Superior temporal gyrus (tissue), 1 donor: ENCODE data around the gene VGLL4.

Experiments
- DNase-seq: peaks from one replicate; pipeline ENCODE4 v3.0.0-alpha.2; 2016; ENCODE audit errors: extremely low spot score

VGLL4 gene

DNA sequence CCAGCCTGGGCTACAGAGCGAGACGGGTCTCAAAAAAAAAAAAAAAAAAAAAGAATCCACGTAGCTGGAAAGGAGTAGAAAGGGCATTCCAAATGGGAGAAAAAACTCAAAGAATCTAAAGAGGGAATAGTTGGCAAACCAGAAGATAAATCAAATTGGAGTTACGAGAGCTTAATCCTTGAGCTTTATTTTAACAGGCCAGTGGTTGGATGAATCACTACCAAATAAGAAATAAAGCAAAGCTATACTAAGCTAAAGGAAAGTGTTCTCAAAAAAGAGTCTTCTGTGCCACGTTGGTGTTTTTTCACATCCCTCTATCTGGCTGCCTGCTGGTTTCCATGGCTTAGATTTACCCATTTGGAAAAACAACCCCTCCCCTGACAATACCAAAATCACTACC, 14.0 kb downstream of the VGLL4 start:
- no peak for DNase-seq

DNA sequence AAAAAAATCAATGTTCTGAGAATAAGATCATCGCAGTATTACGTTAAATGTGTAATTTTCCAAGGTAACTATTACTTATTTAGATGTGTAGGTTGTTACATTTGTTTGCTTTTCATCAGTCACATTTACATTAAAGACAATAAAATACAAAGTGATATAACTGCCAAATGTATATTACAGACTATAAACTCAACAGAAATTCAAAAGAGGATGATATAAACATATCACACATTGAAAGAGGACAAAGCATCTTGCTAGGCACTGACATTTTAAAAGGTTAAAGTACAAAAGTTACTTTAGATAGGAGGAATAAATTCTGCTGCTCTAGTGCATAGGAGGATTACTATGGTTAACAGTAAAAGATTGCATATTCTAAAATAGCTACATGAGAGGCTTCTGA, 16.1 kb downstream of the VGLL4 start:
- DNase-seq: no peak

GRCh38 chr3:11626084-11626463, 17.6 kb downstream of the VGLL4 start:
- DNase-seq: no peak

DNA sequence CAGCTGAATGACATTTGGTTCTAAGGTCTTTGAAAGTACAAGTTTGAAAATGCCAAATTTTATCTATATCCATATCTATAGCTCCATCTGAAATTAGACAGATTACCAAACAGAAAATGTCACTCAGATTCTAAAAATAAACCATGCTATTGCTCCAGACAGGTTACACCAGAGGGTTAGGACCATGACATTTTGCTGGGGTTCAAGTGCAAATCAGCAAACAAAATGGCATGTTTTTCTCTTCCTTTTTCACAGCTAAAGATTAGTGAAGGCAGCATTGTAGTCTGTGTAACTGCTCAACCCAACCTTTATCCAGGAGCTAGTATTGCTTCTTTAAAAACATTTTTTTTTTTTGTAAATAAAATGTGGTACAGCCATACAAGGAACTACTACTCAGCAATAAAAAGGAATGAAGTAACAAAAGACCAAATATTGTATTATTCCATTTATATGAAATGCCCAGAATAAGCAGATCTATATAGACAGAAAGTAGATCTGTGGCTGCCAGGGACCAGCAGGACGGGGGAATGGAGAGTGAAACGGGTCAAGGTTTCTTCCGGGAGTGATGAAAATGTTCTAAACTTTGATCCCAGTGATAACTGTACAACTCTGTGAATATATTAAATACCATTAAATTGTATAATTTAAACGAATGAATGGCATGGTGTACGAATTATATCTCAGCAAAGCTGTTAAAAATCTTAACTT, 18.2 kb downstream of the VGLL4 start:
- DNase-seq: no peak

DNA sequence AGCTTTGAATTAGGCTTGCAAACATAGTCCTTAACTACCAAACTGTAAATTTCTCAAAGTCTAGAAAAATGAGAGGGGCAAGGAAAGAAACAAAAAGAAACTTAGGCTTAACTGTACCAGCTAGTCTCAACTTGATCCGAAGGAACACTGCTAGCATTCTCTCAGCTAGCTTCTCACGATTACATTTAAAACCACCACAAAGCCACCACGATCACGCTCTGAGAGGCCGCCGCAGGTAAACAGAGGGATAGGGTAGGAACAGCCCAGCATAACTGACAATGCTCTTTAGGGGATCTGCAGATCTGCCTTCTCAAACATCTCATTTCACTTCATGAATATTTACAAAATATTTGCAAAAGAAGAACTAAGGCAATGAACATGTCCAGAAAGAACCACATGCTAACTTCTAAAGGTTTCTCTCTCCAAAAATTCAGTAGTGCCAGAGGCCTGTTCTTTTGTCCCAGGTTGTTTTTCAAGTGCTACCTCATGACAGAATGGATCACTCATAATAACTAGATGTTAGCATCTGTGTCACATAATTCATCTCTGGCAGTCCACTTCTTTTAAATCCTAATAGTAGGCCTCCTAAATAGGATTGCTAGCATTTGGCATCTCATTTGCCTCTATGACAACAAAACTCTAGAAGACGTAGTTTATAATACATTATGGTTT, 18.9 kb downstream of the VGLL4 start:
- DNase-seq: no peak

- DNase-seq: no peak
Measured at GRCh38 chr3:11624161-11624560, 19.6 kb downstream of the VGLL4 start.

DNA sequence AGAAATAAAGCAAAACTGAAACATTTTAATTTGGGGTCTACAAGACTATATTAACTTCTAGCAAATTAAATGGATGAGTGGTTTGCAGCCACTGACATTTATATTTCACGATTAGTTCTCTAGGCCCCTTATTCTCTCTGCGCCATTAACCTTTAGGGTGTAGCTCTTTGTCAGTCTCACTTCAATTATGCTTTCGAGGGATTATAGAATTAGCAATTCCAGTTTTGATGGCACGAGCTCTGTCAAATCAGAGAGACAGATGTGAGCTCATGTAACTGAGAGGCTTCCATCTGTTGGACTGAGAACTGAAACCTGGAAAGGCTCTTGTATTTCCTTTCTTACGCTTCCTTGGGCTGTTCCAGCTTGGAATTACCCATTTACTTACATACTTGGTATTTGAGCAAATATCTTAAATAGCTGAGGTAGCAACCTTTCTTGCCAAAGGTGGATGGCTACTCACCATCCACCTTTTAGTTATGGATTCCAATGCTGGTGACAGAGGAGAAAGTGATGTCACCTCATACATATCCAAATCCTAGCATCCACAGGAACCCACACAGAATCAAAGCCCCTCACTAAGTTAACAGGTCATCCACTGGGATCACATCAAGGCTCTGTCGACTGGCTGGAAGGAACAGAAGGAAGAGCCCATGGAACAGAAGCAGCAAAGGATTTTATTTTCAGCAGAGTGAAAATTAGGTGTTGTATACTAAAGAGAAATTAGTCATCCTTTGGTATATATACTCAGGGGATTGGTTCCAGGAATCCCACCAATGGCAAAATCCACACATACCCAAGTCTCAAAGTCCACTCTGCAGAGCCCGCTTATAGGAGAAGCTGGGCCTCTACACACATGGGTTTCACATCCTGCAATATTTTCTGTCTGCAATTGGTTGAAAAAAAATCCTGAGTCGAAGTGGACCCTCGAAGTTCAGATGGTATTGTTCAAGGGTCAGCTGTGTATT, 20.8 kb downstream of the VGLL4 start:
- DNase-seq: no peak

DNA sequence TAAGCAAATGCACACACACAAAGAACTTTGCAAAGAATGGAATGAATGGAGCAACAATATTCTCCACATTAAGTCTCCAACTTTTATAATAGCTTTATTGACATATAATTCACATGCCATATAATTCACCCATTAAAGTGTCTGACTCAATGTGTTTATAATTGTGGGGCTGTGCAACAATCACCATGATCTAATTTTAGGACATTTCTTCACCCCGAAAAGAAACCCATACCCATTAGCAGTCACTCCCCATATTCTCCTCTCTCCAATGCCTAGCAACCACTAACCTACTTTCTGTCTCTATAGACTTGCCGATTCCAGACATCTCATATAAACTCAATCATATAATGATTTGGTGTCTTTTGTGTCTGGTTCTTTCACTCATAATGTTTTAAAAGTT, 22.6 kb downstream of the VGLL4 start:
- no peak for DNase-seq

- DNase-seq: no peak
Measured at GRCh38 chr3:11619946-11620652, 23.6 kb downstream of the VGLL4 start.

GRCh38 chr3:11619461-11619860, 24.3 kb downstream of the VGLL4 start:
- no peak for DNase-seq

- DNase-seq: no peak
Measured at GRCh38 chr3:11618904-11619303, 24.8 kb downstream of the VGLL4 start.

DNA sequence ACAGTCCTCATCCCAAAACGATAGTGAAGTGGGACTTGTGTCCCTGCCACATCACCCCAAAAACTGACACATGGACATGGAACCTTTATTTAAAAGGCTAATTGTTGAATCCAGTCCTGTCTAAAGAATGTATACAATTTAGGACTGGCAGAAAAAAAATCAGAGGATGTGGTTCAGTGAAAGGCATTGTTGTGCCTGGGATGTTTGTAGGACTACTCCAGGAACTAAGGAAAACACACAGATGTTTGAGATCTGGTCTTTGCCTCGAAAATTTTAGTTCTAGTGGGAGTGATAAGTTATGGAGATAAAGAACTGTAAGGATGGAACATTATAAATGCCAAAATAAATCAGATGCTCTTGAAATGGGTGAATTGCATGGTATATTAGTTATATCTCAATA, 27.2 kb downstream of the VGLL4 start:
- DNase-seq: no peak

- peak; percentile 47 for DNase-seq
Measured at GRCh38 chr3:11613851-11614487, 29.7 kb downstream of the VGLL4 start.

GRCh38 chr3:11613319-11613718, 30.4 kb downstream of the VGLL4 start:
- no peak for DNase-seq

- no peak for DNase-seq
Measured at GRCh38 chr3:11612515-11613188, 31.1 kb downstream of the VGLL4 start.

- DNase-seq: no peak
Measured at GRCh38 chr3:11611341-11611799, 32.3 kb downstream of the VGLL4 start.

DNA sequence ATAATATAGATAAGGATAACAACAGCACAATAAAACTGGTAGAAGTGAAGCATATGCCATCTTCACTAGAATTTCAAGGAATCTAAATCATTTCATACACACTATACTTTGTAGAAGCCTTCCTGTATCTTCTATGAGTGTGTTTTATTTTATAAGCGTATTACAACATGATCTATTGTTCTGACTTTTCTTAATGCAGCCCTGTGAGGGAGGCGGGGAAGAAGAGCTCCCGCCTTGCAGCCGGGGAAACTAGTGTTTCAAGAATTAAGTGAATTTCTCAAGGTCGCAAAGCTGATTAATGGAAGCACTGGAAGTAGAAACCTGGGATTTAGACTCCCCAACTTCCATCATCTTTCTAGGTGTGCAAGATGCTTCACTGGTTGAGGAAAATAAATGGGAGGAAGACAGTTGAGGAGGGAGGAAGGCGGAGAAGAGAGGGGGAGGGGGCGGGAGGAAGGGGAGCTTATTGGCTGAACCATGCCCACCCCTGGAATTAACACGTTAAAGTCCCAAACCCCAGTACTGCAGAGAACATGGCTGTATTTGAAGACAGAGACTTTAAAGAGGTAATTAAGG, 32.9 kb downstream of the VGLL4 start:
- DNase-seq: no peak

- no peak for DNase-seq
Measured at GRCh38 chr3:11610044-11610671, 33.6 kb downstream of the VGLL4 start.

GRCh38 chr3:11609481-11609880, 34.2 kb downstream of the VGLL4 start:
- DNase-seq: no peak

GRCh38 chr3:11607816-11608215, 35.9 kb downstream of the VGLL4 start:
- no peak for DNase-seq
